NCI-H2171 treated with DMSO at 0.1 percent for 48 hours (cell line): ENCODE measurements around the gene NEMP2.
"Not testable (repeated sequence)": the region's sequence is repeated elsewhere in the genome, so short reads cannot be mapped to it uniquely, and the experiment has no call there.

Experiments used
- DNase-seq: peaks from one replicate; lab custom pipeline; 2025; lab: John Stamatoyannopoulos, UW

The NEMP2 gene

GRCh38 chr2:190526105-190526750 lies 8.3 kb downstream of the NEMP2 start:
- no peak for DNase-seq

DNA sequence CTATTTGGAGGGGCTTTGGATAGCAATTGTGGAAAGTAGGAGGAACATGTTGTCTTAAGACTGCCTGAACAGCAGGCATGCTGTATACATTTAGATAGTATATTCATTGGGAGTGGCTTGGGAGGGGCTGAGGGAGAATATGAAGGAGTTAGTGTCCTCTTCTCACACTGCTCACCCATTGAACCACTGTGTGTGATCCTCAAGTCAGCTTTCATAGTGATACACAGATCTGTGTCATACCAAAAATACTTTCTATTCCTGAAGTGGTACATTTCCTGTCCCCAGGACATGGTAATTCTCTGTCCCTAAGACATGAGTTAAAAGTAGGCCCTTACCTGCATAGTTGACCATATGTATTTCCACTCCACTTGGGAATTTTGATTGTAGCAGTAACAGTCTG lies 9.6 kb downstream of the NEMP2 start:
- DNase-seq: no peak

GRCh38 chr2:190519975-190520767 lies 14.4 kb downstream of the NEMP2 start:
- no peak for DNase-seq

- DNase-seq: no peak
Observed at GRCh38 chr2:190517468-190517867, 17.1 kb downstream of the NEMP2 start.

GRCh38 chr2:190515687-190516086 lies 18.8 kb downstream of the NEMP2 start:
- DNase-seq: no peak

DNA sequence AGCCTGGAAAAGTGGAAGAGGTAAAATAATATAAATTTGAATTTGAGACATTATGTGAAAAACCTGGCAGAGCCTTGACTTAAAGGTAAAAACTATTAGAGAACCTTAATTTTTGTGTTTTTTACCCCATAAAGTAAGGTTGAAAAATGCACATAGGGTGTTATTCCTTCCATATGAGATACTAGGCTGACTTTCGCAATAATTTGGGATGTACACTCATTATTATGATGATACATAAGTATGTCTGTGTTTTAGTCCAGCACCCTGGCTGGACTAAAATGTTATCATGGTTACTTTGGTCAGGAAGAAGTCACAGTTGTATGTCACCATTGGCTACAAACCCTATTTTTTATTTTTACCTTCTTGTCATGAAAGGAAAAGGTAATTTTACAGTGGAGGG lies 19.8 kb downstream of the NEMP2 start:
- DNase-seq: no peak

DNA sequence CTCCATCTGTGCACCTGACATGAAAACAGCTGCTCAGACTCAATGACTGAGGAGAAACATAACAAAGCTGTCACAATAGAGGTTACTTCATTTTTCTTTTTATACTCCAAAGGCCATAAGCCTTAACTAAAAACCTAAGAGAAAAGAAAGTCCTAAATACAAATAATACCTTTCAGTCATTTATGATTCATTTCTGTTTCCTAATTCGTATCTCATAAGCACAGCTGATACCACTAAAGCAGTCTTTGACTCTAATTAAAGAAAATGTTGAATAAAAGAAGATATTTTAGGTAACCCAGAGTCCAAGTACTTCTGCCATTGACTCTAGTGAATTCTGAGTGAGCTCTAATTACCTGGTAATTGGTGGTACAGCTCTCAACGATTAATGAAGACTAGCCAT lies 20.6 kb downstream of the NEMP2 start:
- no peak for DNase-seq

DNA sequence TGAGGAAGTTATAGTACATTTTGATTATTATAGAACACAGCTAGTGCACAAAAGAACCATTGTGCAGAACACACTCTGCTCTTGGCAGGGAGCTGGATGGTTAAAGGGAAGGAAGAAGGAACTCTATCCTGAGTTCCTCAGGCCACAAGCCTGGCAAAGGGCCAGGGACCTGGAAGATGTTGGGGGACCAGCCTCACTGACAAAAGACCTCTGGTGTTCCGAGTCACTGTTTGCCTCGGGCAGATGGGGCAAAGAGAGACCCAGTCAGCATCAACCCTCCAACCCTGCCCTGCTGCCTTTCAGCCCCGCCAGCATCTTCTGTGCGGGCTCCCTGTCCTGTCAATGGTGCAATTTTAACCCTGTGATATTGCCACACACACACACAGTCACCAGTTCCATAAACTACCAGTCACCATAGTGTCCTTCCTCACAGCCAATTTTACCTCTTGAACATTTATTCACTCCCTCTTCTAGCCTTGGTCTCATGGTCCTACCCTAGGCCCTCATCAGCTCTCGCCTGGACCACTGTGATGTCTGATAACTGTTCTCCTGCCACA lies 21.9 kb downstream of the NEMP2 start:
- no peak for DNase-seq

GRCh38 chr2:190511104-190511503 lies 23.4 kb downstream of the NEMP2 start:
- DNase-seq: peak; percentile 19

DNA sequence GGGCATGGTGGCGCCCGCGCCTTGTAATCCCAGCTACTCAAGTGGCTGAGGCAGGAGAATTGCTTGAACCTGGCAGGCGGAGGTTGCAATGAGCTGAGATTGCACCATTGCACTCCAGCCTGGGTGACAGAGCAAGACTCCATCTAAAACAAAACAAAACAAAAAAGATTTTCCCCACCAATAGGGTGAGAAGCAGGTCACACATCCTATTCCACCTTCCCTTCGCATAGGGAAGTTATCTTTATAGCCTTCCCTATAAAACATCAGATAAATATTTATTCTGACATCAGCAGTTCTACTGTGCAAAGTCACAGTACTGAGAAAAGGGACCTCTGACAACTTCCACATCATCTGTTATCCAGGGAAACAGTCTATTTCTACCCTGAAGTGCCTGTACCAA lies 24.6 kb downstream of the NEMP2 start:
- DNase-seq: not testable (repeated sequence)

- DNase-seq: peak; percentile 30
Observed at GRCh38 chr2:190507135-190507534, 27.4 kb downstream of the NEMP2 start.

GRCh38 chr2:190506666-190507065 lies 27.9 kb downstream of the NEMP2 start:
- DNase-seq: no peak

DNA sequence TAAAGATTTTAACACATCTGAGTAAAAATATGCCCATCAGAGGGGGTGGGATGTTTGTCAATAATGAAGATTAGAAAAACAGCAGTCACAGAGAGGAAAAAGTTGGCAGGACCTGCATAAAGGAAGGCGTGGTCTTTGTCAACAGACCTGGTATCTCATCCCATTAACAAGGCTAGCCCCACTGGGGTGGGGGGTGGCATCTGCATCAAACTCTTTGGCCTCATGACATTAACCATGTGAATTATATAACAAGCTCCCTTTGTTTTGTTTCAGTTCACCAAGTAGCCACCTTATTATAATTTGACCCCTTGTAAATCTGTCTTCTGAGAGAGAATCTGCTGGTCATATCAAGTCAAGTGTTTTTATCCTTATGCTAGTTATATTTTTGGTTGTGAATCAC lies 28.8 kb downstream of the NEMP2 start:
- no peak for DNase-seq

DNA sequence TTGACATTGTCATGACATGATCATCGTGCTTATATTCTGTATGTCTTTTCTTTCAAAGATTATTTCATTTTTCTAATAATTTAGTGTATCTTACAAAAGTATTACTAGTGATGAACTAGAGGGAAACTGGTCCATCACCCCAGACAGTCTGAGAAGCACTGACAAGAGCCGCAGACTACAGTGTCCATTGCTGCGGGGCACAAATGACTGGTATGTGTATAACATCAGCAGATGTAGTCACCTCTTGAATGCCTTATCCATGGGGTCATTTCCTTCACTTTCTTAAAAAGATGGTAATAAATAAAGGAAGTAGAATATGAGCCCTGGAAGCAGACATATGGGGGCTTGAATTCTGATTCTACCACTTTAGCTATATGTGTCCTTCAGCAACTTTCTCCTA lies 29.6 kb downstream of the NEMP2 start:
- DNase-seq: no peak

DNA sequence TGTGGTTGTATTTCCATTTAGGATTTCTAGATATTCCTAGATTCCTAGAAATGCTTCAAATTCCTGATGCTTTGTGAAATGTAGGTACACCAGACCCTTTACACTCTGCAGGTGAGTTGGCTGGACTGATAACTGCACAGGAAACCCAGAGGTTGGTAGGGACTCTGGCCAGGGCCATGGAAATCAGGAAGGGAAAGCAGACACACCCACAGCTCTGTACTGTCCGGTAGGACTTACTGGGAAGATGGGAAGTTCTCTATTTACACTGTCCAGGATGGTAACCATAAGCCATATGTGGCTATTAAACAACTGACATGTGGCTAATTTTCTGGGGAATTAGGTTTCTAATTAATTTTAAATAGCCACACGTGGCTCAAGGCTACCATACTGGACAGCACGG lies 31.4 kb downstream of the NEMP2 start:
- DNase-seq: no peak

DNA sequence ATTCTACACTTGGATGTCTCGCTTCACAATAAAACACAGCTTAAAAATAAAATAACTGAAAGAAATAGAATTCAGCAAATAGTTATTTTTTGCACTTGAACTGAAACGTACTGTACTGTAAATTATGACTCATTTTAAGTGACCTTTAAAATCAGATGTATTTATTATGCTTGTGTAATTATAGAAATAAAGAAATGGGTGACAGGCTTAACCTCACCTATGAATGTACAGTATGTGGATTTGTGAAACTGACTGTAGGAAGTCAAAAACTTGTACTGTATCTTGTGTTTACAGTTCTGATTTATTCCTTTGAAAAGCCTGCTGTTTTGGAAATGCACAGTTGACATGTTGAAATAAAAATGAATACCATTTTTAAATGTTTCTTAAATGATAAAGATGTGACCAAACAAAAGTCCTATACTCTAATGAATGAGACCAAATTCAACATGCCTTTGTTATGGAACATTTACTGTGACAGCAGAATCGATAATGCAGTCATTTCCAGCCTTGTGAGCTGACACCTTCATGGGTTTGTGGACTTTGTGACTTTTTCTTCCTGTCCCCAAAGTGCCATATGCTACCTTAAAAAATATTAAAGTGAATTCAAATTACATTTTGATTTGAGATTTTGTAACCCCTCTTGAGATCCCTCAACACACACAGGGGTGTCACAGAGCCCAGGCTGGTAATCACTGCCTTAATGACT lies 32.7 kb downstream of the NEMP2 start:
- no peak for DNase-seq

- no peak for DNase-seq
Observed at GRCh38 chr2:190501231-190501630, 33.3 kb downstream of the NEMP2 start.

- DNase-seq: no peak
Observed at GRCh38 chr2:190500054-190500502, 34.4 kb downstream of the NEMP2 start.

GRCh38 chr2:190499273-190499672 lies 35.2 kb downstream of the NEMP2 start:
- no peak for DNase-seq

DNA sequence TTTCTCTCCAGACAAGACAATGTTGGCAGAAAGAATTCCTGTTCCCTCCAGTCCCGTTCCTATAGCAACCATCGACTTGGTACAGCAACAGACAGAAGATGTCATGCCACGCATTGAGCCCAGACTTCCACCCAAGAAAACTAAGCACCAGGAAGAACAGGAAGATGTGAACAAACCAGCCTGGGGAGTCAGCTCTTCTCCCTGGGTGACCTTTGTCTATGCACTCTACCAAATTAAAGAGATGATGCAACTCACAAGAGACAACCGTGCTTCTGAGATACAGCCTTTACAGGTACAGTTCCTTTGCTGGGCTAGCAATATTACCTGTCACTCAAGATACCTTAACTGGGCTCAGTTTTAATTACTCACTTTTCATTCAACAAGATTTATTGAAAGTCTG lies 37.1 kb downstream of the NEMP2 start:
- no peak for DNase-seq

- not testable (repeated sequence) for DNase-seq
Observed at GRCh38 chr2:190494600-190495227, 39.8 kb downstream of the NEMP2 start.

DNA sequence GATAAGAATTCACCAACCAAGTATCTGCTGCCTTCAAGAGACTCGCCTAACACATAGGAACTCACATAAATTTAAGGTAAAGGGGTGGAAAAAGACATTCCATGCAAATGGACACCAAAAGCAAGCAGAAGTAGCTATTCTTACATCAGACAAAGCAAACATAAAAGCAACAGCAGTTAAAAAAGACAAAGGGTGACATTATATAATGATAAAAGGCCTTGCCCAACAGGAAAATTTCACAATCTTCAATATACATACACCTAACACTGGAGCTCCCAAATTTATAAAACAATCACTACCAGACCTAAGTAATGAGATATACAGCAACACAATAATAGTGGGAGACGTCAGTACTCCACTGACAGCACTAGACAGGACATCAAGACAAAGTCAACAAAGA lies 41.4 kb downstream of the NEMP2 start:
- DNase-seq: no peak
